Fibroblast of the aortic adventitia (primary cell): ENCODE data around the gene NRG3. TPM values are rescaled to one million over a fixed set of nuclear protein-coding genes. Genes with fewer than 3 reads are reported as not detected.

Source experiments
- DNase-seq: peaks from one replicate; pipeline ENCODE4 v3.0.0-alpha.2; 2010; ENCODE audit warnings: low read depth
- H3K4me3 ChIP-seq: 2 replicates; pipeline ENCODE4 v1.5.1; 2011; ENCODE audit warnings: low read depth, mild to moderate bottlenecking, control low read depth, low read length, moderate library complexity
- total RNA-seq: library from RNA; depleted of rRNA; stranded (reverse); fragments of >200 nt; gene quantifications from 2 replicates; pipeline ENCODE4 v1.2.3, GENCODE V29; 2012; ENCODE audit warnings: low replicate concordance
- TF ChIP-seq, protein P1 (sequence below): IDR thresholded peaks from 2 replicates; pipeline ENCODE4 v1.5.1; 2011; ENCODE audit warnings: mild to moderate bottlenecking, low read length, control low read depth, inconsistent platforms; ENCODE audit not compliant: insufficient read depth

Gene NRG3
- total RNA-seq, 1 donor, result not detected

DNA sequence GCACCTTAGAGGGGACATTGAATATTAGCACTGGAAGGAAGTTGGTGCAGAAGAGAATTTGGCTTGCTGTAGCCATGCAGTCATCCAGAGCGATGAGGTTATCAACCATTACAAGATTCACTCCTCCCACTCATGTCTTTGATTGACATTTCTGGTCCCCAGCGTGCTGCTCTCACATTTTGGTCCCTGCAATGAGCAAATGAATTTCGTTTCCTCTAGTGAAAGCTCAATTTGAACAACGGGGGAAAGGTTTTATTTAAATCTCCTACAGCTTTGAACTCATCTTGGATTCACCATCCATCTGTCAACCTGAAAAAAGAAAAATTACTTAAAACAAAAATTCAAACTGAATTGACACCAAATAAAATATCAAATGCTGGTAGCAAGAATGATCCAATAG, 975.2 kb downstream of the NRG3 start:
- H3K4me3 ChIP-seq, result no peak overlapping the region
- TF ChIP-seq, protein P1, sequence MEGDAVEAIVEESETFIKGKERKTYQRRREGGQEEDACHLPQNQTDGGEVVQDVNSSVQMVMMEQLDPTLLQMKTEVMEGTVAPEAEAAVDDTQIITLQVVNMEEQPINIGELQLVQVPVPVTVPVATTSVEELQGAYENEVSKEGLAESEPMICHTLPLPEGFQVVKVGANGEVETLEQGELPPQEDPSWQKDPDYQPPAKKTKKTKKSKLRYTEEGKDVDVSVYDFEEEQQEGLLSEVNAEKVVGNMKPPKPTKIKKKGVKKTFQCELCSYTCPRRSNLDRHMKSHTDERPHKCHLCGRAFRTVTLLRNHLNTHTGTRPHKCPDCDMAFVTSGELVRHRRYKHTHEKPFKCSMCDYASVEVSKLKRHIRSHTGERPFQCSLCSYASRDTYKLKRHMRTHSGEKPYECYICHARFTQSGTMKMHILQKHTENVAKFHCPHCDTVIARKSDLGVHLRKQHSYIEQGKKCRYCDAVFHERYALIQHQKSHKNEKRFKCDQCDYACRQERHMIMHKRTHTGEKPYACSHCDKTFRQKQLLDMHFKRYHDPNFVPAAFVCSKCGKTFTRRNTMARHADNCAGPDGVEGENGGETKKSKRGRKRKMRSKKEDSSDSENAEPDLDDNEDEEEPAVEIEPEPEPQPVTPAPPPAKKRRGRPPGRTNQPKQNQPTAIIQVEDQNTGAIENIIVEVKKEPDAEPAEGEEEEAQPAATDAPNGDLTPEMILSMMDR, result no peak
- DNase-seq, result no peak

DNA sequence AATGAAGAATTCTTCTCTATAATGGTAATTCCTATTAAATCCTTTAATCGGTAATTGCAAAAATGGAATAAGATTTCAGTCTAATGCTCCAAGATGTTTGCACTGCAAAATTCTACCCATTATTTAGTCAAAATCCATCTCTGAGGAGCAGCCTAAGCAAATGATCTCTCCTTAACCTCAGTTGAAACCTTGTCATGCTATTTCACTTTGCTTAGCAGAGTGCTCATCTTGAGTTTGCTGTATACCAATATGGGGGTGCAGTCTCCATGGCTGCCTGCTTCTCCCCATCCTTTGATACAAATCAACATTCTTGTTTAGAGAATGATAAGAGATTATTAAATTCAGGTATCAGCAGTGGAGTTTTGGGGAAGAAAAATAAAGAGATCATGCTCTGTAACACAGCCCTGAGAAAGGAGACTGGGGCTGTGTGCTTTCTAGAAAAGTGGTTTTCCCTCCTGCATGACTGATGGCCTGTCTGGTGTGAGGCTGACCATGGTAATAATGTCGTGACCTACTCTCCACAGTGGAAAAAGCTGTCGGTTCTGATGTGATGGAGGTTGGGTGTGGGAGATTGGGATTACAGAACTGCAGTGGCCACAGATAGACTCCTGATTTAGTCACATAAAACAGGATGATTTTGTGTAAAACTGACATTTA, 982.1 kb downstream of the NRG3 start:
- no peak for DNase-seq
- no peak overlapping the region for H3K4me3 ChIP-seq
- TF ChIP-seq, protein P1, result no peak

DNA sequence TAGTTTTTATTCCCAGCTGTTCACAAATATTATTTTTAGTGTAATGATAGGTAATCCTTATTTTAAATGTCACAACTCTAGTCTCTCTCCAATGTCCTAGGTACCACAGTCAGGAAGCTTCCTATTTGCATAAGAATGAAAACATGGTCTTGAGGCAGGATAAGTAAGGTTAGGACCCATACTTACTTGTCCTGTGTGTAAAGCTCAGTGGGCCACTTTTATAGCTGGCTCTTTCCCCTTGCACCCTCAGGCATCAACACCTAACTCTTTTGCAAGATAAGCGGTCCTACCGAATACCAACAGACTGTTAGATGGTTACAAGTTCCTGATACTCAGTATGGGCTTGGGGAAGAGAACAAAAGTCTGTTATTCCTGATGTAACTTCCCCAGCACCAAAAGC, 986.9 kb downstream of the NRG3 start:
- no peak overlapping the region for H3K4me3 ChIP-seq
- no peak for DNase-seq
- TF ChIP-seq, protein P1, result no peak

DNA sequence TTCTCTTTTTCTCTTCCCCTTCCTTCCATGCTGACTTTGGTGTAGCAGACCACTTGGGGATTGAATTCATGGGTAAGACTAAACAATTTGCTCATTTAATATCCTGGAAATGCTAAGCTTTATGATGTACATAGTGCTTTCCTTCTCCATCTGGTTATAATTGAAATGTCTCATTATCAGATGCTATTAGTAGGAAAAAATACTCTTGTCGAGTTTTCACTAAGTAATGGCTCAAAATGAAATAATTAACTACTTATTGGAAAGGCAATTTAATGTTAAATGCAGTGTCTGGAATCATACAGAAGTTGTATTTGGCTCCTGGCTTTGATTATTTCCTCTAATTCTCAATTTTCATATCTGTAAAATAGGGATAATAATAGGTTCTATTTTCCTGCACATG, 990.4 kb downstream of the NRG3 start:
- TF ChIP-seq, protein P1, result no peak
- no peak for DNase-seq
- H3K4me3 ChIP-seq, result no peak overlapping the region

DNA sequence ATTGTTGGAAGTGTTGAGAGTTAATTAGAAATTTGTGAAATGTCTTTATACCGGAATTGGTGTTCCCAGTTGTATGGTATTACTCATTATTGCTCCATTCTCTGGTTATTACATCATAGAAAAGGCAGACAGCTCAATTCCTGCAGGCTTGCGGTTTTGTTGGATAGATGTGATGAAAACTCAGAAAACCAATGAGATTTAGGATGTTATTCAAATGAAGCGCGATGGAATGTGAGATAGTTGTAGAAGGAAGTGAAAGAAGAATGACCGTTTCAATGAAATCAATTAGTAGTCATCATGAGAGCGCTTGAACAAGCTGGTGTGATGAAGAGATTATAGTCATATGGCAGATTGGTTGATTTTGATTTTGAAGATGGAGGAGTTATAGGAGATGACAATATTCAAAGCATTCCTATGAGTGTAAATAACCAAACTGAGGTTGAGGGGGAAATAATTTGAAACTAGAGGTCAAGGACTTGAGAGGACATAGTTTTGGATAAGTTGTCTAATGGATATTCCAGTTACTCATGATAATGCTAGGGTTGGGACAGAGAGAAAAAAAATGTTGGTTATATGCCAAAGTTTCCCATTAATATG, 991.5 kb downstream of the NRG3 start:
- no peak overlapping the region for H3K4me3 ChIP-seq
- peak; percentile 62 for DNase-seq
- TF ChIP-seq, protein P1, result no peak

DNA sequence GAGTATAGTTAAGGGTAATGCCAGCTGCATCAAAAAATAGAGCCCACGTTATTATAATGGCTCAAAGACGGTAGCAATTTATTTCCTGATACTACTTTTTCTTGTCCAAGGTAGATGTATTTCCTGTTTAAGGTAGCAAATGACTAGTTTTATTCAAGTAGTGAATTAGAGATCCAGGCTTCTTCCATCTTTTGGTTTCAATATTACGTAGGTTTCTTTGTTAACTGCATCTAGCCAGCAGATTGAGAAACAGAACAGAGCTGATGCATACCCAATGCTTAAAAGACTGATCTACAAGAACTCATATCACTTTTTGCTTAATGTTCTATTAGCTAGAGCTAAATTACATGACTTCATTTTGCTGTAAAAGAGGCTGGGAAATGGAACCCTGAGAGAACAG, 992.1 kb downstream of the NRG3 start:
- H3K4me3 ChIP-seq, result no peak overlapping the region
- DNase-seq, result no peak
- TF ChIP-seq, protein P1, result no peak
